Common myeloid progenitor, CD34-positive (primary cell): Measurements from ENCODE around the gene NDUFAF4.
A peak's percentile ranks its signal among the peaks of the same experiment; 100 is the strongest.

Source experiments
- CTCF ChIA-PET: fragments of 350-600 bp; sonication (Branson Sonifier 250); formaldehyde crosslinking; loops from one replicate; lab custom pipeline; 2021; ENCODE audit warnings: antibody characterized with exemption; lab: Charles Lee
- POLR2A ChIA-PET: fragments of 350-600 bp; sonication (Branson Sonifier 250); formaldehyde crosslinking; loops from one replicate; lab custom pipeline; 2021; ENCODE audit warnings: antibody characterized with exemption; lab: Charles Lee
- DNase-seq, 3 donors: peaks; one replicate each; pipeline versions ENCODE4 v3.0.0 to v3.0.0-alpha.2; 2013
- H3K27ac ChIP-seq, 2 experiments: 1 replicate in 1 of 2; 2 replicates in 1 of 2; pipeline ENCODE4 v1.7.0; 2013; ENCODE audit warnings: inconsistent platforms in 2 of 2, low read length in 2 of 2, mild to moderate bottlenecking in 2 of 2, low read depth in 1 of 2, moderate library complexity in 1 of 2; ENCODE audit not compliant: severe bottlenecking in 2 of 2, insufficient read depth in 1 of 2, poor library complexity in 1 of 2
- H3K27me3 ChIP-seq, 5 experiments: replicated peaks in 2 of 5; 1 replicate in 3 of 5; 2 replicates in 2 of 5; pipeline versions ENCODE4 v1.6.1 to v1.7.0; 2013; ENCODE audit warnings: low read length in 4 of 5, mild to moderate bottlenecking in 2 of 5, moderate library complexity in 2 of 5, inconsistent platforms in 1 of 5; ENCODE audit not compliant: insufficient read depth in 5 of 5, control insufficient read depth in 4 of 5
- H3K36me3 ChIP-seq, 4 experiments: 1 replicate in 2 of 4; 2 replicates in 2 of 4; pipeline versions ENCODE4 v1.6.1 to v1.7.0; 2013; ENCODE audit warnings: low read length in 3 of 4, control low read depth in 1 of 4, mild to moderate bottlenecking in 1 of 4; ENCODE audit not compliant: control insufficient read depth in 4 of 4, insufficient read depth in 4 of 4
- H3K4me1 ChIP-seq, 4 experiments: 1 replicate in 3 of 4; 2 replicates in 1 of 4; pipeline versions ENCODE4 v1.6.1 to v1.7.1; 2013; ENCODE audit warnings: low read length in 3 of 4, mild to moderate bottlenecking in 3 of 4, control low read depth in 1 of 4, inconsistent platforms in 1 of 4, moderate library complexity in 1 of 4; ENCODE audit not compliant: control insufficient read depth in 4 of 4, insufficient read depth in 4 of 4; ENCODE audit errors: control extremely low read depth in 1 of 4
- H3K4me3 ChIP-seq, 7 experiments: 1 replicate in 4 of 7; 2 replicates in 3 of 7; pipeline versions ENCODE4 v1.5.1 to v1.7.0; 2013; ENCODE audit warnings: mild to moderate bottlenecking in 7 of 7, low read length in 6 of 7, moderate library complexity in 6 of 7, inconsistent platforms in 2 of 7, low read depth in 2 of 7, control low read depth in 1 of 7; ENCODE audit not compliant: insufficient read depth in 4 of 7, control insufficient read depth in 1 of 7; ENCODE audit errors: extremely low read depth in 1 of 7
- H3K9me3 ChIP-seq, 5 experiments: 1 replicate in 4 of 5; 2 replicates in 1 of 5; pipeline versions ENCODE4 v1.6.1 to v1.7.1; 2013; ENCODE audit warnings: low read length in 4 of 5, mild to moderate bottlenecking in 2 of 5, inconsistent platforms in 1 of 5, low read depth in 1 of 5, moderate library complexity in 1 of 5; ENCODE audit not compliant: control insufficient read depth in 4 of 5, insufficient read depth in 2 of 5; ENCODE audit errors: control extremely low read depth in 1 of 5
- WGBS: methylation state at CpG from one replicate; pipeline ENCODE4 v1.1.5; 2013; ENCODE audit not compliant: insufficient coverage; 5-methylcytosine and 5-hydroxymethylcytosine counted together

Gene NDUFAF4

DNA sequence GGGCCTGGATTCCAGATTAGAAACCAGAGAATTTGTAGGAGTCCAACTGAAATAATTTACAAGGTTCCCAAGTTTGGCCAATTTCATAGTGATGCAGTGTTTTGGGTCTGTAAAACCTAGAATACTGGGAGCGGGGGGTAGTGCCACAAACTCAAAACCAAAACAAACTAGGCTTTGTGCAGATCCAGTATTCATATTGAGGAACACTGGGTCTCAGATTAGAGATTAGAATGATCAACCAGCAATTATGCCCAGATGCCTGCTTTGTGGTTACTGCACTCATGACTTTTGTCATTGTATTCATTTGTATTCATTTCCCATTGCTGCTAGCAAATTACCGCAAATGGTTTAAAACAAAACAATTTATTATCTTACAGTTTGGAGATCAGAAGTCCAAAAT lies 3.2 kb upstream of the NDUFAF4 start:
- 100% methylated on average over 1 of the region's 2 CpGs for WGBS
- Histone ChIP-seq H3K9me3 (no peaks in the 10 kb centered on the region), H3K27ac (no peak overlapping the region), H3K4me3 (no peak overlapping the region), H3K4me1 (peaks cover 11 to 26% (median 19%) of the 10 kb centered on the region in 4 experiments), H3K36me3 (peaks cover 0 to 4% (median under 1%) of the 10 kb centered on the region in 4 experiments), H3K27me3 (peaks cover 0 to 3% (median 1%) of the 10 kb centered on the region in 5 experiments)
- DNase-seq = no peak
- ChIA-PET POLR2A (no interaction called here), CTCF (interaction anchor here (3.6 kb wide), 1 partner anchor 159 kb away, joined by 39 read pairs; no protein-coding TSS in a partner anchor)

DNA sequence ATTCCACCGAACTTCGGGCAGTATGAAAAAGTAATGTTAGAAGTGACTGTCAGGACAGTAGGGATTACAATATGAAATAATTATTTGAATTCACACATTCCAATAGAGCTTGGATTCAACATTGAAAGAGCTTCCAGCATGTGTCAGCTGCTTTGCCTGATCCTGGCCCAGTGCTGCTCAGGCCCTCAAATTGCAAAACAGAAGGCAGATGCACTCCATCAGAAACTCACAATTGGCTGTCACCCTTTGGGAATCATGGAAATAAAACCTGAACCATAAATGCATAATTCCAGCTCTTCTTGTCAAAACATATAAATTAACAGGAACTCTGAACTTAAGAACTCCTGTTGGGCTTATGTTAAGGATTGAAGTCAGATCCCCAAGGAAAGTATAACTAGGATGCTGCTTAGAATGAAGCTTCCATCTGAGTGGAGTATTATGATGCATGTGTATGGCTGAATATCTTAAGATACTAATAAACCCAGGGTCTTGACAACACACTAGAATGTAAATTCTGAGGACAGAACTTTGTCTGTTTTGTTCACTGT lies 1.8 kb upstream of the NDUFAF4 start:
- POLR2A ChIA-PET = interaction anchor here (0.8 kb wide), 1 partner anchor 16 kb away, joined by 3 read pairs; no protein-coding TSS in a partner anchor
- H3K36me3 ChIP-seq = peaks cover 0 to 16% (median 1%) of the 10 kb centered on the region in 4 experiments
- H3K9me3 ChIP-seq = no peaks in the 10 kb centered on the region
- no peaks in the 10 kb centered on the region for H3K27me3 ChIP-seq
- H3K4me1 ChIP-seq = peaks cover 11 to 27% (median 19%) of the 10 kb centered on the region in 4 experiments
- DNase-seq = no peak
- no peak overlapping the region for H3K4me3 ChIP-seq
- WGBS = no CpG with 5 or more reads among the region's 2 CpGs
- CTCF ChIA-PET = interaction anchor here (1.0 to 3.6 kb wide), 10 partner anchors 9 to 161 kb away, joined by 4 to 39 read pairs (median 7); partner anchors contain the start of gene KLHL32
- H3K27ac ChIP-seq = no peak overlapping the region

DNA sequence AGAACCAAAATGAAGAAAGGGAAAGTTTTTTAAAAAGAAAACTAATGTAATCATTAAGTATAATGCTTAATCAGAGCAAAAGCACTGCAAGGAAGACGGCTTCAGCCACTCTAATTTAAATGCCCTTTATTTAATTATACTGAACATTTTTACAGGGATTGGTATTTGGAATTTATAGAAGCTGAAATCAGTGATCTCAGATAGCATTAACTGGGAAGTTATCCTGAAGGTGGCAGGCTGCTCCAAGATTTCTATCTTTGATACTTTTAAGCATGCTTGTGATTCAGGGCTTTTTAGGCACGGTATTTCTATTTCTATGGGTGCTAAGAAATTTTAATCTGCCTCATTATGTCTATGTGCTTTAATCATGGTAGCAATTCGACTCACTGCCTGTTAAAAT lies 1.3 kb upstream of the NDUFAF4 start:
- POLR2A ChIA-PET = interaction anchor here (0.8 kb wide), 1 partner anchor 17 kb away, joined by 3 read pairs; no protein-coding TSS in a partner anchor
- peaks cover 11 to 27% (median 19%) of the 10 kb centered on the region in 4 experiments for H3K4me1 ChIP-seq
- H3K4me3 ChIP-seq = peak overlapping the region in 4 of 7 experiments; percentile 79 to 97 (median 91)
- peak; percentile 34 to 37 (median 35) for DNase-seq
- WGBS = no CpG with 5 or more reads among the region's 3 CpGs
- no peaks in the 10 kb centered on the region for H3K9me3 ChIP-seq
- H3K36me3 ChIP-seq = peaks cover 0 to 19% (median 3%) of the 10 kb centered on the region in 4 experiments
- CTCF ChIA-PET = interaction anchor here (1.0 to 3.6 kb wide), 16 partner anchors 9 to 272 kb away, joined by 3 to 39 read pairs (median 4); partner anchors contain the start of gene KLHL32
- no peaks in the 10 kb centered on the region for H3K27me3 ChIP-seq
- no peak overlapping the region for H3K27ac ChIP-seq

DNA sequence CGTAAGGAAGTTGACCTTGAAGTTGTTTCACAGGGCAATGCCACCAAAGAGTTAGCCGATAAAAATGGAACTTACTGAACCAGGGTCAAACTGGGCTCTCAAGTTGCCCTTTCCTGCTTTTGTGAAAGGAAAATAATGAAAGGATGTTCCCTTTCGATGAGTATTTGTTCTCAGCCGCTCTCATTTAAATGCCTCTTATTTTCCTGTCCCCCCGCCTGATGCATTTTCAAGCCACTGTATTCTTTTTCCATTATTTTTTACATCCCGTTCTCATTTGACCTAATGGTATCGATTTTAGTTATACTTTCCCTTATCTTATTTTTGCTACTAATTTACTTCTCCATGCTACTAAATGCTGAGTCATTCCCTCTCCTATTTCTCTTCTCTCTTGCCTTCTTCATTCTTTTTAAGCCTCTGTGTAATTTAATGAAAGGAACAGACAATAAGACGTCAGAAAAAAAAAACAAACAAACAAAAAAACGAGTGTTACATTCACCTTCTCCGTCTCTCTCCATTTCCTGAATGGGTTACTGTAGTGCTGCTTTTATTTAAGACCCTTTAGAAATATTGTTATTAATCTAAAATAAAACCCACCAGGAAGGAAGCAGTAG lies 655 bp upstream of the NDUFAF4 start:
- 0% methylated on average over 5 of the region's 10 CpGs for WGBS
- peaks cover 0 to 24% (median 6%) of the 10 kb centered on the region in 4 experiments for H3K36me3 ChIP-seq
- peaks cover 11 to 27% (median 19%) of the 10 kb centered on the region in 4 experiments for H3K4me1 ChIP-seq
- no peaks in the 10 kb centered on the region for H3K27me3 ChIP-seq
- H3K4me3 ChIP-seq = peak overlapping the region; percentile 71 to 97 (median 91)
- peak overlapping the region; percentile 27 to 82 for H3K27ac ChIP-seq
- CTCF ChIA-PET = interaction anchor here (0.7 to 3.6 kb wide), 18 partner anchors 8 to 353 kb away, joined by 3 to 39 read pairs (median 4); partner anchors contain the start of genes GPR63 and KLHL32
- no peaks in the 10 kb centered on the region for H3K9me3 ChIP-seq
- POLR2A ChIA-PET = no interaction called here
- peak; percentile 25 to 68 (median 53) for DNase-seq

DNA sequence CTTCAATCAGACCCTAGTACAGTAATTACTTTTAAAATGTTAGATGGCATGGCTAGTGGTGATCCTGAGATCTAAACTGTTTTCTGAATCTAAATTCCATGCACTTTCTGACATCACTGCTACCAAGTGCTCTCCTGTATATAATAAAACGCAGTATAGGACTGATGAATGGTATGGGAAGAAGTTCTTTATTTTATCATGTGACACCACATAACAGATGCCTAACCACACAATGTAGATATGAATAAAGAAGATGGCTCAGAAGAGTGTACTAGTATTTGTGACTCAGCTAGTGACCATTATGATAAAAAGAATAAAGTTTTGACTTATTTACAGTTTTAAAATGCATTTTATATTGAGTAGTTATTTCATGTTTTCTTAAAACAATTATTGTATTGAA lies 8.5 kb downstream of the NDUFAF4 start:
- no peaks in the 10 kb centered on the region for H3K9me3 ChIP-seq
- H3K27me3 ChIP-seq = no peaks in the 10 kb centered on the region
- peaks cover 10 to 37% (median 22%) of the 10 kb centered on the region in 4 experiments for H3K36me3 ChIP-seq
- no CpG with 5 or more reads among the region's 1 CpG for WGBS
- CTCF ChIA-PET = no interaction called here
- no peak for DNase-seq
- no peak overlapping the region for H3K27ac ChIP-seq
- no peak overlapping the region for H3K4me3 ChIP-seq
- POLR2A ChIA-PET = interaction anchor here (0.6 kb wide), 1 partner anchor 172 kb away, joined by 3 read pairs; no protein-coding TSS in a partner anchor
- H3K4me1 ChIP-seq = no peaks in the 10 kb centered on the region

DNA sequence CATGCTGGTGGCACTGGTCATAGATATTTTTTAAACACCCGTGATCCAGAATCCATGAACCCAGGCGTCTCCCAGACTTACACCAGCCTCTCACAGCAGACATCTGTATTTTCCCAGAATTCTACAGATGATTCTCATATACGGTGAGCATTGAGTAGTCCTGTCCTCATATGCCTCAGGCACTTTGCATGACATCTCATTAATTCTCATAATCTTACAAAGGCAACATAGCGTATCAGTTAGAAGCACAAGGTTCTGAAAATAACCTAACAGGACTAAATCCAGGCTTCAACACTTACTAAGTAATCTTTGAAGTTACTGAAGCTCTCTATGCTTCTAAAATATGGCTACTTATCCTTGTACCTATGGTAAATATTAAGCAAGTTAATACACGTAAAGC lies 8.9 kb downstream of the NDUFAF4 start:
- no peak overlapping the region for H3K27ac ChIP-seq
- H3K27me3 ChIP-seq = peaks cover 0 to under 1% (median 0%) of the 10 kb centered on the region in 5 experiments
- H3K36me3 ChIP-seq = peaks cover 10 to 34% (median 21%) of the 10 kb centered on the region in 4 experiments
- ChIA-PET CTCF (no interaction called here), POLR2A (no interaction called here)
- no peak overlapping the region for H3K4me3 ChIP-seq
- H3K4me1 ChIP-seq = no peaks in the 10 kb centered on the region
- DNase-seq = no peak
- no peaks in the 10 kb centered on the region for H3K9me3 ChIP-seq
- WGBS = 96% methylated on average over 3 of the region's 5 CpGs

- ChIA-PET CTCF (no interaction called here), POLR2A (no interaction called here)
- Histone ChIP-seq H3K9me3 (no peaks in the 10 kb centered on the region), H3K27me3 (peaks cover 0 to 3% (median 0%) of the 10 kb centered on the region in 5 experiments), H3K4me1 (no peaks in the 10 kb centered on the region), H3K27ac (no peak overlapping the region), H3K4me3 (no peak overlapping the region), H3K36me3 (peaks cover 3 to 12% (median 6%) of the 10 kb centered on the region in 4 experiments)
- no peak for DNase-seq
- WGBS = no CpG with 5 or more reads among the region's 1 CpG
Measured at GRCh38 chr6:96886519-96886918, 11.2 kb downstream of the NDUFAF4 start.
